ENCODE measurements around the gene ECE1.

DNA sequence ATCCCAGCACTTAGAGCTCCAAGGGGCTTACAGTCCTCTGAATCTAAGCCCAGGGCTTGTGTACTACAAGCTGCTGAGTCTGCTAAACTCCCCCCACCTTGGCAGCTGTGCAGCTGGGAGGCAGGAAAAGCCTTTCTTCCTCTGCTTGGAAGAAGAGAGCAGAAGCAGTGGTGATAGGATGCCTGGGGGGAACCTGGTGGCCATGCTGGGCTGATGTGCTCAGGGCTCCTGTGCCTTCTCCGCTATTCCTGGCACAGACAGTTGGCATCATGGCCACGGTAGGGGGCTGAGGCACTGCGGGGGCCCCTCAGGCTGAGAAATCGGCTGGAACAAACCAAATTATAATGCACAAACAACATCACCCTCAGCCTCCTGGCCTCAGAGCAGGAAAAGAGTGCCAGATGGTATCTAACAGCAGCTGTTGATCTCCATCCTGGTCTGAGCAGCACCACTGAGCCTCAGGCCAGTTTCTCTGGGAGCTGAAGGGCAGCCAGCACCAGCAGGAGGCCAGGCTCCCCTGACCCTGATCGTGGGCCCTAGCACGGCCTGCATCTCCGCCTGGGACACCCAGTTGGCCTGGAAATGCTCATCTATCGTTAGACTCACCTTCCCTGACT is 35.8 kb downstream of the ECE1 start:
- TF ChIP-seq, protein P1, sequence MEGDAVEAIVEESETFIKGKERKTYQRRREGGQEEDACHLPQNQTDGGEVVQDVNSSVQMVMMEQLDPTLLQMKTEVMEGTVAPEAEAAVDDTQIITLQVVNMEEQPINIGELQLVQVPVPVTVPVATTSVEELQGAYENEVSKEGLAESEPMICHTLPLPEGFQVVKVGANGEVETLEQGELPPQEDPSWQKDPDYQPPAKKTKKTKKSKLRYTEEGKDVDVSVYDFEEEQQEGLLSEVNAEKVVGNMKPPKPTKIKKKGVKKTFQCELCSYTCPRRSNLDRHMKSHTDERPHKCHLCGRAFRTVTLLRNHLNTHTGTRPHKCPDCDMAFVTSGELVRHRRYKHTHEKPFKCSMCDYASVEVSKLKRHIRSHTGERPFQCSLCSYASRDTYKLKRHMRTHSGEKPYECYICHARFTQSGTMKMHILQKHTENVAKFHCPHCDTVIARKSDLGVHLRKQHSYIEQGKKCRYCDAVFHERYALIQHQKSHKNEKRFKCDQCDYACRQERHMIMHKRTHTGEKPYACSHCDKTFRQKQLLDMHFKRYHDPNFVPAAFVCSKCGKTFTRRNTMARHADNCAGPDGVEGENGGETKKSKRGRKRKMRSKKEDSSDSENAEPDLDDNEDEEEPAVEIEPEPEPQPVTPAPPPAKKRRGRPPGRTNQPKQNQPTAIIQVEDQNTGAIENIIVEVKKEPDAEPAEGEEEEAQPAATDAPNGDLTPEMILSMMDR (IDR thresholded peaks at IDR 0.05; ENCODE audit: borderline replicate concordance, extremely low read depth, low read length, poor library complexity, severe bottlenecking) = no peak
- TF ChIP-seq EZH2 (IDR thresholded peaks at IDR 0.05; ENCODE audit: borderline replicate concordance, low read depth, low read length, severe bottlenecking) = no peak

Measured in DND-41 (cell line).